Measurements from ENCODE around the gene GRIA4.

GRCh38 chr11:105697291-105697690 is 87.4 kb downstream of the GRIA4 start:
- TF ChIP-seq CTCF (IDR thresholded peaks at IDR 0.05; ENCODE audit: poor library complexity, severe bottlenecking) (no peak), POLR2AphosphoS5 (IDR thresholded peaks at IDR 0.05) (no peak), EP300 (conservative IDR thresholded peaks at IDR 0.05; ENCODE audit: poor library complexity, severe bottlenecking) (no peak), EZH2 (IDR thresholded peaks at IDR 0.05; ENCODE audit: borderline replicate concordance, insufficient read depth, low read length, poor library complexity, severe bottlenecking) (no peak)

Data from neural cell (in vitro differentiated cells).